Kasumi-1 (cell line): ENCODE measurements around the gene CYBC1.
A peak's percentile ranks its signal among the peaks of the same experiment; 100 is the strongest.

Experiments
- DNase-seq, 2 experiments: peaks; one replicate each; lab custom pipeline; 2025; lab: John Stamatoyannopoulos, UW

CYBC1 gene

GRCh38 chr17:82450357-82451106 is at the start of gene CYBC1:
TSS of gene CYBC1 (minus strand) at chr17:82450752. CDS start at chr17:82449254, 1,498 bp downstream.
- DNase-seq = peak; percentile 94 to 95

GRCh38 chr17:82497483-82498405 is 47.2 kb upstream of the CYBC1 start:
- peak; percentile 79 for DNase-seq

GRCh38 chr17:82496529-82497434 is 46.2 kb upstream of the CYBC1 start:
- DNase-seq = peak; percentile 90 to 92

GRCh38 chr17:82495844-82496528 is 45.4 kb upstream of the CYBC1 start:
- no peak for DNase-seq

GRCh38 chr17:82494236-82495055 is 43.9 kb upstream of the CYBC1 start:
- DNase-seq = peak; percentile 98

DNA sequence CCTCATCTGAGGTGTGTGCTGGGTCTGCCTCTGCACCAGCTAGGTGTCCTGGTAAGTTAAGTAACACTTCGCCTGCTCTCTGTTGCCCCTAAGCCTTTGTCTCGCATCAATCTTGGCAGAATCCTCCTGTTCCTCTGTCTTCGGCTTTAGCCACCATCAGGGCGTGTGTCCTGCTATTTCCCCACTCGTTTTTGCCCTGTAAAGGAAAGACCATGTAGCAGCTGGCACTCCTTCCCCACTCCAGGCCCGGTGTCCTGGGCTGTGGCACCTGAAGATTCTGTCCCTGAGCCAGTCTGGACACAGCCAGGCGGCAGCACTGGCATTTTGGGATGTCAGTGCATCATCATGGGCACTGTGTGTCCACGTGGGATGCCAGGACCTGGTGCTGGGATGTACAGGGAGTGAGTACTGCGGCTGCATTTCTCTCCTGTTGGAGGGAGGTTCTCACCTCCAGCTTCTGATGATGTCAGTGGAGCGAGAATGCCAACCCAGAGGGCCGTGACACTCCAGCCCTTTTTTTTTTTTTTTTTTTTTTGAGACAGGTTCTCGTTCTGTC is 42.8 kb upstream of the CYBC1 start:
- no peak for DNase-seq

GRCh38 chr17:82492643-82493225 is 42.2 kb upstream of the CYBC1 start:
- DNase-seq = no peak

DNA sequence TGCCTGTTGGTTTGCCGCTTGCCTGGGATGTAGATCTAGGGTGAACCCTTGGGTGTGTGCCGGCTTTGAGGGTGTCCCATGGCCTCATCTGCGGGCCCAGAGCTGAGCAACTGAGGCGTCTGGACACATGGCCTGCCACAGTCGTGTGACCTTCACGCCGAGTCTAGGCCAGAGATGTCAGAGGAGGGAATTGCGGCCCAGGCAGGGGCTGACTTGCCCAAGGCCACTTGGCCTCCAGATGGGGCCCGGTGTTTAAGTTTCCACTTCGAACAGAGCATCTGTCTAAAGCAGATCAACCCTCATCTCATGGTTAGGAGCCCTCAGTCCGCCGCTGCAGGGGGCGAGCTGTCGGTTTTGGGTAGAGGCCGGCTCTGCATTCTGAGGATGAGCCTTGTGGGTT is 41.0 kb upstream of the CYBC1 start:
- no peak for DNase-seq

GRCh38 chr17:82491196-82491530 is 40.6 kb upstream of the CYBC1 start:
- DNase-seq = no peak

DNA sequence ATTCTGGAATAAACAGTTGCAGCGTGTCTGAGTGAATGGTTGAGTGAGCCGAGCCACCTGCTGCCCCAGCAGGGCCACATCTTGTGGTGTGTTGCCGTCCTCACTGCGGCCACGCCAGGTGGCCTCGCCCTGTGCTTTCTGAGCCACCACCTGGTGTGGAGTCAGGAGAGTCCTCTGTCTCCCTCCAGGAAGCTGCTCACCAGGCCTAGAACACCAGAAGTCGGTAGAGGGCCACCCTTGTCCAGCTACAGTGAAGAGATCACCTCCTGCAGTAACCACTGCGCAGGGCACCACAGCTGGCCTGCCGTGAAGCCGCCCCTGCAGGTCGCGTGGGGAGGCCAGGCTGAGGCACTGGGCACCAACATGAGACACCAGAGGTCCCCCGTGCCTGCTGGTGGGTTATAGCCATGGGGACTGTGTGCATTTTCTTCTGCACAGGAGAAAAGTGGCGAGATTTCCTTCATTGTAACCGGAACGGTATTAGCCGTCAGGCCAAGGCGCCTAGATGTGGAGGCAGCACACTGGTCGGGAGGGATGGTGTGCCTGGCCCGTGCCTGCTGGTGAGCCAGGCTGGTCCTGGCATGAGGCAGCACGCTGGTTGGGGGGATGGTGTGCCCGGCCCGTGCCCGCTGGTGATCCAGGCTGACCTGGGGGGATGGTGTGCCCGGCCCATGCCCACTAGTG is 40.1 kb upstream of the CYBC1 start:
- no peak for DNase-seq

GRCh38 chr17:82489851-82490511 is 39.4 kb upstream of the CYBC1 start:
- no peak for DNase-seq

GRCh38 chr17:82489117-82489516 is 38.6 kb upstream of the CYBC1 start:
- DNase-seq = no peak

GRCh38 chr17:82487910-82488309 is 37.4 kb upstream of the CYBC1 start:
- no peak for DNase-seq

- DNase-seq = no peak
These were observed 35.9 kb upstream of the CYBC1 start for GRCh38 chr17:82486231-82487094.

GRCh38 chr17:82483836-82484235 is 33.3 kb upstream of the CYBC1 start:
- DNase-seq = no peak

GRCh38 chr17:82483204-82483660 is 32.7 kb upstream of the CYBC1 start:
- no peak for DNase-seq

DNA sequence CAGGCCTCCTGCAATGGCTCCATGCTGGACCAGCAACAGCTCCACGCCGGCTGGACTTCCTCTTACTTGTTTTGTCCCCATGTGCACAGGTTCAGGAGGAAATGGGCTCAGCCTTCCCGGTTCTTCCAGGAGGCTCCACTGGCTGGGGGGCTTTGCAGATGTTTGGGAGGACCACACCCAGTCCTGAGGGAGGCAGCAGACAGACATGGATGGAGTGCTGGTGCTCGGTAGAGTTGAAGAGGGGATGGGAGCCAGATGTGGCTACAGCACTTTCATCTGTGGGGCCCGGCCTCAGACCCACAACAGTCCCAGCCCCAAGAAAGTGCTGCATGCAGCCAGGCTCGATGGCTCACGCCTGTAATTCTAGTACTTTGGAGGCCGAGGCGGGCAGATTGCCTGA is 29.8 kb upstream of the CYBC1 start:
- no peak for DNase-seq

DNA sequence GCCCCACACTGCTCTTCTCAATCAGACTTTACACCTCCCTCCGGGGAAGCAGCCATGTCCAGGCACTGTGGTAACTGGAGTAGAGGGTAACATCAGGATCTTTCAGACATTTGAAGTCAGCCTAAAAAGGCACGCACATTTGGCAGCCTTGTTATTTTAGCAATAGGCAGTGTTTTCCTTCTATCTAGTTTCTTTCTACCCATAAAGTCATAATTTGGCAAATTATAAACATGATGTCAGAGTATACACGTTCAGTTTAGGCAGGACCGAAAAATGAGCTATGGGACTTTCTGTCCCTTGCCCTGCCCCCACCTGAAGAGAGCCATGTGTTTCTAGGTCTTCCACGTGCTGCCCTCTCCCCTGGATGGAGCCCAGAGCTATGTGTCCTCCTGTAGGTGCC is 29.1 kb upstream of the CYBC1 start:
- no peak for DNase-seq
